Ecto neural progenitor cell (in vitro differentiated cells): Measurements from ENCODE around the gene ARSG.

Source experiments
- DNase-seq: peaks from one replicate; pipeline ENCODE4 v3.0.0-alpha.2; 2018; ENCODE audit warnings: low spot score

Gene ARSG

GRCh38 chr17:68378268-68379176 lies 87.2 kb downstream of the ARSG start:
- peak; percentile 68 for DNase-seq

- no peak for DNase-seq
These were observed 87.8 kb downstream of the ARSG start for GRCh38 chr17:68379177-68379510.

- DNase-seq = no peak
These were observed 88.7 kb downstream of the ARSG start for GRCh38 chr17:68379692-68380677.

- no peak for DNase-seq
These were observed 90.0 kb downstream of the ARSG start for GRCh38 chr17:68381076-68381900.

- no peak for DNase-seq
These were observed 91.3 kb downstream of the ARSG start for GRCh38 chr17:68382582-68383085.

GRCh38 chr17:68383120-68383442 lies 91.8 kb downstream of the ARSG start:
- DNase-seq = no peak

- DNase-seq = no peak
These were observed 92.4 kb downstream of the ARSG start for GRCh38 chr17:68383443-68384321.

GRCh38 chr17:68384471-68384870 lies 93.2 kb downstream of the ARSG start:
- no peak for DNase-seq

- DNase-seq = no peak
These were observed 93.6 kb downstream of the ARSG start for GRCh38 chr17:68384941-68385340.

- DNase-seq = no peak
These were observed 94.4 kb downstream of the ARSG start for GRCh38 chr17:68385490-68386215.

GRCh38 chr17:68387435-68388218 lies 96.3 kb downstream of the ARSG start:
- DNase-seq = no peak

GRCh38 chr17:68389041-68389440 lies 97.7 kb downstream of the ARSG start:
- no peak for DNase-seq

- DNase-seq = peak; percentile 34
These were observed 99.7 kb downstream of the ARSG start for GRCh38 chr17:68390888-68391545.

- DNase-seq = peak; percentile 39
These were observed 100.4 kb downstream of the ARSG start for GRCh38 chr17:68391561-68392268.

GRCh38 chr17:68394608-68395331 lies 103.5 kb downstream of the ARSG start:
- no peak for DNase-seq

GRCh38 chr17:68396226-68397107 lies 105.2 kb downstream of the ARSG start:
- DNase-seq = no peak
